H1 (cell line): Measurements from ENCODE around the gene CIAO2B. TPM values are rescaled to one million over a fixed set of nuclear protein-coding genes. Genes with fewer than 3 reads are reported as not detected.

Experiments used
- CTCF ChIA-PET: fragments of 300-600 bp; sonication (Branson Sonifier 250); formaldehyde crosslinking; loops from one replicate; lab custom pipeline; 2021; ENCODE audit not compliant: partially characterized antibody; lab: Charles Lee
- POLR2A ChIA-PET: fragments of 300-600 bp; sonication (Branson Sonifier 250); formaldehyde crosslinking; loops from one replicate; lab custom pipeline; 2021; ENCODE audit warnings: inconsistent platforms; ENCODE audit not compliant: partially characterized antibody; lab: Charles Lee
- DNase-seq, 2 experiments: peaks; one replicate each; pipeline versions ENCODE4 v3.0.0 to v3.0.0-alpha.2; 2010 to 2022; ENCODE audit warnings: low spot score in 2 of 2, low read depth in 1 of 2, mixed read lengths in 1 of 2
- FAIRE-seq: peaks from 2 replicates; lab custom pipeline; 2011; peaks lifted over from hg19 to GRCh38; lab: Jason Lieb, UNC
- H2AFZ ChIP-seq: 2 replicates; pipeline ENCODE4 v1.8.1; 2012; ENCODE audit warnings: low read length, inconsistent platforms
- H2AK5ac ChIP-seq: 2 replicates; pipeline ENCODE4 v1.6.1; 2013; ENCODE audit warnings: low read depth, low read length
- H2BK120ac ChIP-seq: replicated peaks from 2 replicates; pipeline ENCODE3; 2013; ENCODE audit warnings: low read depth, low read length, inconsistent platforms
- H2BK12ac ChIP-seq: 2 replicates; pipeline ENCODE4 v1.6.1; 2013; ENCODE audit warnings: low read depth, low read length
- H2BK15ac ChIP-seq: 2 replicates; pipeline ENCODE4 v1.6.1; 2013; ENCODE audit warnings: low read length
- H2BK20ac ChIP-seq: 2 replicates; pipeline ENCODE4 v1.6.1; 2013; ENCODE audit warnings: low read length
- H2BK5ac ChIP-seq: 2 replicates; pipeline ENCODE4 v1.6.1; 2013; ENCODE audit warnings: low read depth, low read length
- H3K14ac ChIP-seq: 2 replicates; pipeline ENCODE4 v1.6.1; 2013; ENCODE audit warnings: inconsistent platforms; ENCODE audit not compliant: insufficient read length
- H3K18ac ChIP-seq: 2 replicates; pipeline ENCODE4 v1.6.1; 2013; ENCODE audit warnings: low read length; ENCODE audit errors: extremely low read depth
- H3K23ac ChIP-seq: 2 replicates; pipeline ENCODE4 v1.6.1; 2013; ENCODE audit warnings: inconsistent platforms; ENCODE audit not compliant: insufficient read length
- H3K23me2 ChIP-seq: 2 replicates; pipeline ENCODE4 v1.6.1; 2013; ENCODE audit warnings: low read depth, low read length
- H3K27ac ChIP-seq: 2 replicates; pipeline ENCODE4 v1.6.1; 2011; ENCODE audit warnings: low read depth, low read length, inconsistent platforms
- H3K27me3 ChIP-seq, 4 experiments: replicated peaks in 1 of 4; 1 replicate in 1 of 4; 2 replicates in 3 of 4; pipeline versions ENCODE4 v1.6.1 to v1.8.1; 2011 to 2013; ENCODE audit warnings: low read length in 3 of 4, mild to moderate bottlenecking in 3 of 4, inconsistent platforms in 2 of 4, mixed read lengths in 2 of 4, moderate library complexity in 1 of 4; ENCODE audit not compliant: control insufficient read depth in 3 of 4, insufficient read depth in 3 of 4; ENCODE audit errors: extremely low read depth in 1 of 4
- H3K36me3 ChIP-seq, 4 experiments: 2 replicates each; pipeline versions ENCODE4 v1.6.1 to v1.8.1; 2011 to 2013; ENCODE audit warnings: mild to moderate bottlenecking in 4 of 4, low read length in 3 of 4, moderate library complexity in 2 of 4, control low read depth in 1 of 4, inconsistent platforms in 1 of 4; ENCODE audit not compliant: insufficient read depth in 4 of 4, control insufficient read depth in 2 of 4
- H3K4ac ChIP-seq: replicated peaks from 2 replicates; pipeline ENCODE3; 2013; ENCODE audit warnings: low read length, low read depth, mixed read lengths, inconsistent platforms; ENCODE audit not compliant: insufficient read length
- H3K4me1 ChIP-seq, 4 experiments: replicated peaks in 1 of 4; 1 replicate in 1 of 4; 2 replicates in 3 of 4; pipeline versions ENCODE4 v1.6.1 to v1.8.1; 2011 to 2013; ENCODE audit warnings: low read length in 3 of 4, inconsistent platforms in 2 of 4, mixed read lengths in 1 of 4; ENCODE audit not compliant: insufficient read depth in 4 of 4, control insufficient read depth in 3 of 4
- H3K4me2 ChIP-seq, 2 experiments: 2 replicates each; pipeline versions ENCODE4 v1.6.1 to v1.8.1; 2011 to 2013; ENCODE audit warnings: low read depth in 2 of 2, low read length in 2 of 2, control low read depth in 1 of 2, inconsistent platforms in 1 of 2, mild to moderate bottlenecking in 1 of 2; ENCODE audit not compliant: insufficient read depth in 1 of 2
- H3K4me3 ChIP-seq, 4 experiments: fragments of 200-600, 300-600 bp in 1 of 4; sonication (generic), shearing (Covaris generic), sonication (Bioruptor Twin) in 1 of 4; 2 replicates each; pipeline versions ENCODE4 v1.5.1 to v1.8.1; 2011 to 2016; ENCODE audit warnings: low read length in 4 of 4, low read depth in 3 of 4, control low read depth in 2 of 4, inconsistent platforms in 2 of 4, mild to moderate bottlenecking in 2 of 4, mixed read lengths in 1 of 4, moderate library complexity in 1 of 4; ENCODE audit not compliant: insufficient read depth in 2 of 4; ENCODE audit errors: extremely low read depth in 1 of 4
- H3K56ac ChIP-seq: replicated peaks from 2 replicates; pipeline ENCODE3; 2013; ENCODE audit warnings: low read depth, mild to moderate bottlenecking, mixed read lengths, low read length, inconsistent platforms; ENCODE audit not compliant: insufficient read length
- H3K79me1 ChIP-seq: 2 replicates; pipeline ENCODE4 v1.6.1; 2013; ENCODE audit warnings: low read depth, low read length, control low read depth
- H3K79me2 ChIP-seq, 2 experiments: 2 replicates each; pipeline versions ENCODE4 v1.6.1 to v1.8.1; 2012 to 2013; ENCODE audit warnings: low read length in 2 of 2, mild to moderate bottlenecking in 2 of 2, inconsistent platforms in 1 of 2; ENCODE audit not compliant: insufficient read depth in 2 of 2, control insufficient read depth in 1 of 2
- H3K9ac ChIP-seq, 4 experiments: replicated peaks in 1 of 4; 1 replicate in 1 of 4; 2 replicates in 3 of 4; pipeline versions ENCODE4 v1.6.1 to v1.8.1; 2011 to 2013; ENCODE audit warnings: low read depth in 3 of 4, low read length in 3 of 4, control low read depth in 2 of 4, mild to moderate bottlenecking in 2 of 4, moderate library complexity in 2 of 4, inconsistent platforms in 1 of 4; ENCODE audit errors: extremely low read depth in 1 of 4
- H3K9me3 ChIP-seq, 2 experiments: 2 replicates each; pipeline versions ENCODE4 v1.6.1 to v1.8.1; 2012 to 2013; ENCODE audit warnings: mild to moderate bottlenecking in 2 of 2, moderate library complexity in 2 of 2, control low read depth in 1 of 2, inconsistent platforms in 1 of 2, low read depth in 1 of 2, low read length in 1 of 2, mixed read lengths in 1 of 2; ENCODE audit not compliant: insufficient read depth in 2 of 2
- H4K20me1 ChIP-seq, 2 experiments: replicated peaks in 1 of 2; 2 replicates each; pipeline versions ENCODE3 to v1.8.1; 2011 to 2013; ENCODE audit warnings: inconsistent platforms in 2 of 2, low read length in 2 of 2, mild to moderate bottlenecking in 1 of 2; ENCODE audit not compliant: insufficient read depth in 2 of 2, control insufficient read depth in 1 of 2
- H4K5ac ChIP-seq: 2 replicates; pipeline ENCODE4 v1.6.1; 2013; ENCODE audit warnings: low read length, low read depth, mixed read lengths, inconsistent platforms; ENCODE audit not compliant: insufficient read length
- H4K8ac ChIP-seq: 2 replicates; pipeline ENCODE4 v1.8.0; 2013; ENCODE audit warnings: mild to moderate bottlenecking, moderate library complexity, low read length, inconsistent platforms; ENCODE audit not compliant: insufficient read depth; ENCODE audit errors: extremely low read depth
- H4K91ac ChIP-seq: replicated peaks from 2 replicates; pipeline ENCODE3; 2013; ENCODE audit warnings: low read length, mixed read lengths, inconsistent platforms; ENCODE audit not compliant: insufficient read length
- FOSL1 ChIP-seq: IDR thresholded peaks from 2 replicates; pipeline ENCODE4 v1.6.1; 2011; ENCODE audit warnings: mild to moderate bottlenecking, low read depth, low read length, moderate library complexity; ENCODE audit not compliant: insufficient read depth
- WGBS, 2 experiments: shearing (Covaris generic) in 1 of 2; methylation state at CpG; one replicate each; pipeline versions ENCODE4 v1.1.6 to v1.1.7; 2013 to 2015; ENCODE audit warnings: low lambda C conversion rate in 2 of 2, mixed read lengths in 2 of 2, inconsistent platforms in 1 of 2, low coverage in 1 of 2, missing lambda C conversion rate in 1 of 2; ENCODE audit not compliant: insufficient replicate concordance in 2 of 2, insufficient coverage in 1 of 2, insufficient read length in 1 of 2; ENCODE audit errors: extremely low coverage in 1 of 2, missing lambda C conversion rate in 1 of 2; 5-methylcytosine and 5-hydroxymethylcytosine counted together
- polyA plus RNA-seq, 7 experiments: library from polyadenylated mRNA; depleted of rRNA in 3 of 7; stranded (reverse) in 5 of 7; unstranded in 2 of 7; fragments of >200 nt in 5 of 7; fragments of 200-250 nt in 2 of 7; gene quantifications; 1 replicate in 5 of 7; 2 replicates in 1 of 7; 4 replicates in 1 of 7; pipeline versions ENCODE4 v1.2.1 to v1.2.3, GENCODE V29; 2011 to 2013; ENCODE audit warnings: missing spikeins in 2 of 7, mixed read lengths in 2 of 7
- total RNA-seq: library from RNA; stranded (reverse); fragmentation: NEBNext Ultra II Directional; extraction: Animal tissue kit (Norgen Biotek cat#: 25700); gene quantifications from 2 replicates; pipeline ENCODE4 v1.2.1, GENCODE V29; 2021

CIAO2B gene
- total and polyA plus RNA-seq, 2 of the 8 experiments (the other 6 are each of a cell fraction or from before 2014, with no cell fraction given) = 65.6 to 248 TPM

DNA sequence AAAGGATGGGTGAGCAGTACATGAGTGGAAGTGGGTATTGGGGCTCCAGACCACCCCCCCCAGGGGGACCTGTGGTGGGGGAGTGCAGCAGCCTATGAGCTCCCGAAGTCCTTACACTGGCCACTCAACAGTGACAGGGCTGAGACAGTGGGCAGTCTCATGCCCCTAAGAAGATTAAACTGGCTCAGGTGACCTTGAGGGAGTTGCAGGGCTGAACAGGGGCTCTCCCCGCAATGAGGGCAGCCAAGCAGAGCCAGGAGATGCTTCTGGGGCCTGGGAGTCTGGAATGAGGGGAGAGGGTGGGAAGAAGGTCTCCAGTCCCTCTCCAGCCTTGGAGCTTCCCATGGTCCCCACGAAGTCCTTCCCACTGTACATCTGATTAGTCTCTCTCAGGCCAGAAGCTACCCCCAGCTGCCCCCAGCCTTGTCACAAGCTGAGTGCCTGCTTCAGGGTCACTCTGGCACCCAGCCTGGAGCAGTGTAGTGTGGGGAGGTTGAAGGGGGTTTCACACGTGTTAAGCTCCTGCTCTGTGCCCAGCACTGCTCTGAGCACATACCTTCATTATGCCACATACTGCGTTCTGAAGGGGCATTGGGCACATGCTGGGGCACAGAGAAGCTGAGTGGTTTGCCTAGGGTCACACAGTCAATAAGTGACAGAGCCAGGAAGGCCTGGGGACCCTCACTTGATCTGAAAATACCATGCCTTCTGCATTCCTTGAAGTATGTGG is 14.5 kb downstream of the CIAO2B start:
- no peak for FAIRE-seq
- H3K4me2 ChIP-seq = no peak overlapping the region
- no peak overlapping the region for H4K91ac ChIP-seq
- no peak for TF ChIP-seq FOSL1
- H3K36me3 ChIP-seq = no peaks in the 10 kb centered on the region
- H3K9me3 ChIP-seq = no peaks in the 10 kb centered on the region
- H3K18ac ChIP-seq = no peak overlapping the region
- WGBS, 2 experiments = 87% methylated on average over 5 of the region's 5 CpGs; no CpG with 5 or more reads in 1 of the 2 experiments
- no peak overlapping the region for H2BK15ac ChIP-seq
- H4K20me1 ChIP-seq = peaks cover 0 to 4% of the 10 kb centered on the region in 2 experiments
- H2AK5ac ChIP-seq = no peak overlapping the region
- peaks cover 2% of the 10 kb centered on the region; the same call in 1 of the 2 replicates for H3K79me1 ChIP-seq
- H3K14ac ChIP-seq = no peak overlapping the region
- peaks cover 4 to 19% (median 14%) of the 10 kb centered on the region in 4 experiments; a peak in 6 of 7 replicates for H3K27me3 ChIP-seq
- no peak overlapping the region for H4K5ac ChIP-seq
- H3K4ac ChIP-seq = no peak overlapping the region
- ChIA-PET POLR2A (interaction anchor here (1.2 to 1.7 kb wide), 5 partner anchors 14 to 40 kb away, joined by 3 to 5 read pairs (median 3); partner anchors contain the start of gene PDP2), CTCF (interaction anchor here (0.8 to 42.0 kb wide), 7 partner anchors 4 to 168 kb away, joined by 3 to 1009 read pairs (median 5); partner anchors contain the start of genes CDH16, CES3, DYNC1LI2 and PDP2)
- no peaks in the 10 kb centered on the region; a peak in 1 of 7 replicates for H3K4me1 ChIP-seq
- H2AFZ ChIP-seq = no peak overlapping the region
- no peak overlapping the region for H2BK5ac ChIP-seq
- H3K4me3 ChIP-seq = no peak overlapping the region
- H3K23me2 ChIP-seq = no peaks in the 10 kb centered on the region; the same call in 1 of the 2 replicates
- DNase-seq = no peak
- no peak overlapping the region for H2BK12ac ChIP-seq
- no peaks in the 10 kb centered on the region for H3K79me2 ChIP-seq
- H2BK20ac ChIP-seq = no peak overlapping the region
- H3K27ac ChIP-seq = no peak overlapping the region
- H3K56ac ChIP-seq = no peak overlapping the region
- H4K8ac ChIP-seq = no peak overlapping the region
- H3K23ac ChIP-seq = no peak overlapping the region
- no peak overlapping the region; a peak in 1 of 7 replicates for H3K9ac ChIP-seq
- no peak overlapping the region for H2BK120ac ChIP-seq
